Endothelial cell of umbilical vein (primary cell): ENCODE results near the gene TMEM45B. TPM values are rescaled to one million over a fixed set of nuclear protein-coding genes. Genes with fewer than 3 reads are reported as not detected.

ENCODE experiments used
- BruUV-seq: library from RNA; stranded (reverse); fragments of 400-500 nt; replicated peaks from 2 replicates; lab custom pipeline; 2021; lab: Mats Ljungman, UMichigan
- CTCF ChIA-PET: fragments of 300-600, 350-600 bp; sonication (Branson Sonifier 250); formaldehyde crosslinking; loops from one replicate; lab custom pipeline; 2021; ENCODE audit warnings: antibody characterized with exemption, inconsistent platforms; lab: Charles Lee
- POLR2A ChIA-PET: fragments of 300-600, 350-600 bp; sonication (Branson Sonifier 250); formaldehyde crosslinking; loops from one replicate; lab custom pipeline; 2021; ENCODE audit warnings: antibody characterized with exemption, inconsistent platforms; lab: Charles Lee
- DNase-seq: peaks from one replicate; pipeline ENCODE4 v3.0.0-alpha.2; 2011; ENCODE audit warnings: low read depth, low spot score
- FAIRE-seq: peaks from 2 replicates; lab custom pipeline; 2011; peaks lifted over from hg19 to GRCh38; lab: Jason Lieb, UNC
- H2AFZ ChIP-seq: 2 replicates; pipeline ENCODE4 v1.6.0; 2012; ENCODE audit warnings: low read depth, low read length, control low read depth, inconsistent platforms
- H3K27ac ChIP-seq: 2 replicates; pipeline ENCODE4 v1.5.1; 2011; ENCODE audit warnings: low read depth, mild to moderate bottlenecking, control low read depth, low read length, moderate library complexity; ENCODE audit not compliant: insufficient read depth
- H3K27me3 ChIP-seq, 2 experiments: 2 replicates each; pipeline versions ENCODE4 v1.6.0 to v1.6.1; 2011; ENCODE audit warnings: low read length in 2 of 2, mixed read lengths in 1 of 2; ENCODE audit not compliant: control insufficient read depth in 2 of 2, insufficient read depth in 2 of 2
- H3K36me3 ChIP-seq, 2 experiments: 2 replicates in 1 of 2; 3 replicates in 1 of 2; pipeline ENCODE4 v1.5.1; 2011; ENCODE audit warnings: low read length in 2 of 2, mild to moderate bottlenecking in 1 of 2, moderate library complexity in 1 of 2; ENCODE audit not compliant: control insufficient read depth in 2 of 2, insufficient read depth in 2 of 2; ENCODE audit errors: extremely low read depth in 1 of 2
- H3K4me1 ChIP-seq: 3 replicates; pipeline ENCODE4 v1.5.1; 2011; ENCODE audit warnings: mild to moderate bottlenecking, low read length; ENCODE audit not compliant: control insufficient read depth, insufficient read depth; ENCODE audit errors: extremely low read depth
- H3K4me2 ChIP-seq: 2 replicates; pipeline ENCODE4 v1.6.1; 2011; ENCODE audit warnings: low read length, control low read depth, mixed read lengths; ENCODE audit not compliant: insufficient read depth
- H3K4me3 ChIP-seq, 3 experiments: fragments of 200-600 bp in 1 of 3; sonication (generic), shearing (Covaris generic) in 1 of 3; replicated peaks in 1 of 3; 2 replicates each; pipeline ENCODE4 v1.5.1; 2011 to 2016; ENCODE audit warnings: control low read depth in 3 of 3, low read length in 3 of 3, mild to moderate bottlenecking in 2 of 3, inconsistent platforms in 1 of 3, low read depth in 1 of 3, moderate library complexity in 1 of 3; ENCODE audit not compliant: insufficient read depth in 1 of 3
- H3K79me2 ChIP-seq: 2 replicates; pipeline ENCODE4 v1.6.0; 2012; ENCODE audit warnings: low read length, inconsistent platforms; ENCODE audit not compliant: control insufficient read depth, insufficient read depth
- H3K9ac ChIP-seq: replicated peaks from 2 replicates; pipeline ENCODE3; 2011; ENCODE audit warnings: low read length, control low read depth; ENCODE audit not compliant: insufficient read depth; ENCODE audit errors: extremely low read depth
- H3K9me1 ChIP-seq: replicated peaks from 3 replicates; pipeline ENCODE4 v1.6.0; 2011; ENCODE audit warnings: mild to moderate bottlenecking, low read length; ENCODE audit not compliant: control insufficient read depth, insufficient read depth; ENCODE audit errors: extremely low read depth
- H3K9me3 ChIP-seq: replicated peaks from 2 replicates; pipeline ENCODE4 v1.5.1; 2012; ENCODE audit warnings: low read length, inconsistent platforms; ENCODE audit not compliant: control insufficient read depth, insufficient read depth
- H4K20me1 ChIP-seq: replicated peaks from 2 replicates; pipeline ENCODE3; 2011; ENCODE audit warnings: mild to moderate bottlenecking, low read length; ENCODE audit not compliant: control insufficient read depth, insufficient read depth; ENCODE audit errors: extremely low read depth
- CTCF ChIP-seq, 2 donors: IDR thresholded peaks; 1 replicate in 1 of 2; 2 replicates in 1 of 2; pipeline ENCODE4 v1.5.1; 2011; ENCODE audit warnings: low read length in 2 of 2, mild to moderate bottlenecking in 2 of 2, moderate library complexity in 2 of 2, control low read depth in 1 of 2, inconsistent platforms in 1 of 2, low read depth in 1 of 2; ENCODE audit not compliant: insufficient read depth in 1 of 2; ENCODE audit errors: extremely low read depth in 1 of 2
- EZH2 ChIP-seq: IDR thresholded peaks from 2 replicates; pipeline ENCODE4 v1.6.1; 2012; ENCODE audit warnings: borderline replicate concordance, low read depth, mild to moderate bottlenecking, moderate library complexity, low read length, inconsistent platforms; ENCODE audit not compliant: severe bottlenecking
- FOS ChIP-seq: IDR thresholded peaks from 2 replicates; pipeline ENCODE4 v1.6.1; 2011; ENCODE audit warnings: mild to moderate bottlenecking, low read length, moderate library complexity, borderline replicate concordance; ENCODE audit not compliant: insufficient read depth
- GATA2 ChIP-seq: IDR thresholded peaks from 2 replicates; pipeline ENCODE4 v1.7.0; 2011; ENCODE audit warnings: low read depth, mild to moderate bottlenecking, moderate library complexity, mixed read lengths, low read length; ENCODE audit not compliant: insufficient read length, insufficient read depth
- JUN ChIP-seq: IDR thresholded peaks from 2 replicates; pipeline ENCODE4 v1.6.1; 2011; ENCODE audit warnings: borderline replicate concordance, low read depth; ENCODE audit not compliant: insufficient read length, insufficient read depth
- MAX ChIP-seq: IDR thresholded peaks from 2 replicates; pipeline ENCODE4 v1.6.1; 2011; ENCODE audit not compliant: insufficient read depth, insufficient read length
- MYC ChIP-seq: IDR thresholded peaks from one replicate; pipeline ENCODE4 v1.6.1; 2011; ENCODE audit warnings: mild to moderate bottlenecking, low read depth, low read length
- POLR2A ChIP-seq: IDR thresholded peaks from 2 replicates; pipeline ENCODE4 v1.6.1; 2012; ENCODE audit warnings: low read depth, mild to moderate bottlenecking, control low read depth, low read length
- POLR2AphosphoS5 ChIP-seq: IDR thresholded peaks from 2 replicates; pipeline ENCODE4 v1.6.1; 2012; ENCODE audit warnings: low read depth, mild to moderate bottlenecking, control low read depth, low read length, moderate library complexity; ENCODE audit not compliant: insufficient read depth
- dilution Hi-C: fragments of 300-500 bp; cut with MboI; formaldehyde crosslinking; loops from one replicate; pipeline ENCODE4 v1.15.0; 2019; ENCODE audit warnings: low sequenced_read_pairs; ENCODE audit not compliant: extremely low pct_ligation_motif_present
- intact Hi-C: fragments of 100-400 bp; cut with micrococcal nuclease; formaldehyde crosslinking; loops from one replicate; pipeline ENCODE4 v1.10.0; 2022
- polyA plus RNA-seq, 4 experiments: library from polyadenylated mRNA; depleted of rRNA in 3 of 4; stranded (reverse) in 3 of 4; unstranded in 1 of 4; fragments of >200 nt; gene quantifications; 2 replicates each; pipeline versions ENCODE4 v1.2.1 to v1.2.3, GENCODE V29; 2011 to 2012; ENCODE audit warnings: missing spikeins in 1 of 4
- total RNA-seq: library from RNA; stranded (reverse); gene quantifications from 2 replicates; pipeline ENCODE4 v1.2.3, GENCODE V29; 2021

Gene TMEM45B
- total and polyA plus RNA-seq, 2 donors (not counting 3 experiments of a cell fraction or from before 2014, with no cell fraction given): 0.08 TPM; not detected in 1

- intact Hi-C loops (loop anchor here (5.0 kb wide), 1 partner anchor 345 kb away; no protein-coding TSS in a partner anchor), dilution Hi-C loops (no loop called here)
- Histone ChIP-seq H3K9me3 (no peaks in the 10 kb centered on the region), H3K79me2 (no peaks in the 10 kb centered on the region), H3K4me3 (no peak overlapping the region), H3K27me3 (peaks cover 4 to 9% of the 10 kb centered on the region in 2 experiments), H3K4me1 (no peaks in the 10 kb centered on the region), H3K27ac (no peak overlapping the region), H3K9me1 (no peaks in the 10 kb centered on the region), H3K9ac (no peak overlapping the region), H2AFZ (no peak overlapping the region), H4K20me1 (no peaks in the 10 kb centered on the region), H3K4me2 (no peak overlapping the region), H3K36me3 (no peaks in the 10 kb centered on the region)
- no peak for DNase-seq
- FAIRE-seq: no peak
- TF ChIP-seq POLR2A (no peak), POLR2AphosphoS5 (no peak), CTCF (IDR thresholded peaks at IDR 0.05; ENCODE audit: extremely low read depth in 1 of 2, insufficient read depth in 1 of 2, low read depth in 1 of 2, low read length in 2 of 2) (no peak), MAX (no peak), JUN (no peak), GATA2 (no peak), FOS (no peak), EZH2 (no peak), MYC (no peak)
- ChIA-PET CTCF (no interaction called here), POLR2A (no interaction called here)
- BruUV-seq: no TSS peak
Observed at GRCh38 chr11:129787532-129788155, 28.0 kb upstream of the TMEM45B start.
